ENCODE measurements around the gene FTHL17. TPM values are rescaled to one million over a fixed set of nuclear protein-coding genes. Genes with fewer than 3 reads are reported as not detected.

The FTHL17 gene
- total RNA-seq, 4 donors from 2014 or later: not detected

- TF ChIP-seq CTCF (IDR thresholded peaks at IDR 0.05; ENCODE audit: low read depth): no peak
Observed at GRCh38 chrX:31070057-31070468, 1.8 kb downstream of the FTHL17 start.

- TF ChIP-seq CTCF (IDR thresholded peaks at IDR 0.05; ENCODE audit: low read depth): no peak
Observed at GRCh38 chrX:31063114-31063513, 8.7 kb downstream of the FTHL17 start.

- TF ChIP-seq CTCF (IDR thresholded peaks at IDR 0.05; ENCODE audit: low read depth): no peak
Observed at GRCh38 chrX:31061091-31061490, 10.8 kb downstream of the FTHL17 start.

GRCh38 chrX:31060016-31060415, 11.8 kb downstream of the FTHL17 start:
- TF ChIP-seq CTCF (IDR thresholded peaks at IDR 0.05; ENCODE audit: low read depth): no peak

GRCh38 chrX:31058284-31058683, 13.6 kb downstream of the FTHL17 start:
- no peak for TF ChIP-seq CTCF (IDR thresholded peaks at IDR 0.05; ENCODE audit: low read depth)

GRCh38 chrX:31057691-31058090, 14.2 kb downstream of the FTHL17 start:
- TF ChIP-seq CTCF (IDR thresholded peaks at IDR 0.05; ENCODE audit: low read depth): no peak

GRCh38 chrX:31057291-31057690, 14.6 kb downstream of the FTHL17 start:
- no peak for TF ChIP-seq CTCF (IDR thresholded peaks at IDR 0.05; ENCODE audit: low read depth)

All from subcutaneous adipose tissue (tissue), 4 donors.